ENCODE results near the gene KCNQ1. TPM values are rescaled to one million over a fixed set of nuclear protein-coding genes. Genes with fewer than 3 reads are reported as not detected.

The KCNQ1 gene
- total and polyA plus RNA-seq, 2 donors: 6.3 to 9.1 TPM

GRCh38 chr11:2557381-2557780 lies 112.6 kb downstream of the KCNQ1 start:
- H3K4me3 ChIP-seq (ENCODE audit: low read depth, low read length): no peak overlapping the region
- H3K4me1 ChIP-seq (ENCODE audit: insufficient read depth): no peaks in the 10 kb centered on the region
- DNase-seq (ENCODE audit: extremely low spot score): no peak
- no peaks in the 10 kb centered on the region for H3K36me3 ChIP-seq (ENCODE audit: insufficient read depth)
- WGBS: 94% methylated on average over 4 of the region's 4 CpGs
- no peak overlapping the region for H3K27ac ChIP-seq (ENCODE audit: low read depth)

- DNase-seq (ENCODE audit: extremely low spot score): no peak
- no peak overlapping the region for H3K27ac ChIP-seq (ENCODE audit: low read depth)
- WGBS: 94% methylated on average over 17 of the region's 17 CpGs
- no peak overlapping the region for H3K4me3 ChIP-seq (ENCODE audit: low read depth, low read length)
- no peaks in the 10 kb centered on the region for H3K4me1 ChIP-seq (ENCODE audit: insufficient read depth)
- H3K36me3 ChIP-seq (ENCODE audit: insufficient read depth): no peaks in the 10 kb centered on the region
Observed at GRCh38 chr11:2558397-2558796, 113.6 kb downstream of the KCNQ1 start.

GRCh38 chr11:2558861-2559526 lies 114.2 kb downstream of the KCNQ1 start:
- no peak for DNase-seq (ENCODE audit: extremely low spot score)

GRCh38 chr11:2559527-2560311 lies 114.9 kb downstream of the KCNQ1 start:
- 78% methylated on average over 28 of the region's 28 CpGs for WGBS
- Histone ChIP-seq H3K4me3 (ENCODE audit: low read depth, low read length) (no peak overlapping the region), H3K36me3 (ENCODE audit: insufficient read depth) (no peaks in the 10 kb centered on the region), H3K4me1 (ENCODE audit: insufficient read depth) (no peaks in the 10 kb centered on the region), H3K27ac (ENCODE audit: low read depth) (no peak overlapping the region)
- no peak for DNase-seq (ENCODE audit: extremely low spot score)

More at GRCh38 chr11:2558861-2559526, 114.2 kb downstream of the KCNQ1 start:
- no peak overlapping the region for H3K4me3 ChIP-seq (ENCODE audit: low read depth, low read length)
- WGBS: 91% methylated on average over 13 of the region's 13 CpGs
- no peak overlapping the region for H3K27ac ChIP-seq (ENCODE audit: low read depth)
- no peaks in the 10 kb centered on the region for H3K4me1 ChIP-seq (ENCODE audit: insufficient read depth)
- H3K36me3 ChIP-seq (ENCODE audit: insufficient read depth): no peaks in the 10 kb centered on the region

GRCh38 chr11:2561696-2562581 lies 117.1 kb downstream of the KCNQ1 start:
- no peak for DNase-seq (ENCODE audit: extremely low spot score)
- WGBS: 83% methylated on average over 27 of the region's 27 CpGs
- no peaks in the 10 kb centered on the region for H3K36me3 ChIP-seq (ENCODE audit: insufficient read depth)
- H3K4me3 ChIP-seq (ENCODE audit: low read depth, low read length): no peak overlapping the region
- no peaks in the 10 kb centered on the region for H3K4me1 ChIP-seq (ENCODE audit: insufficient read depth)
- no peak overlapping the region for H3K27ac ChIP-seq (ENCODE audit: low read depth)

- WGBS: 85% methylated on average over 6 of the region's 6 CpGs
- DNase-seq (ENCODE audit: extremely low spot score): no peak
- no peaks in the 10 kb centered on the region for H3K4me1 ChIP-seq (ENCODE audit: insufficient read depth)
Observed at GRCh38 chr11:2562890-2563212, 118.0 kb downstream of the KCNQ1 start.

GRCh38 chr11:2563213-2564007 lies 118.6 kb downstream of the KCNQ1 start:
- 92% methylated on average over 28 of the region's 28 CpGs for WGBS
- H3K4me1 ChIP-seq (ENCODE audit: insufficient read depth): no peaks in the 10 kb centered on the region
- H3K27ac ChIP-seq (ENCODE audit: low read depth): no peak overlapping the region
- H3K4me3 ChIP-seq (ENCODE audit: low read depth, low read length): no peak overlapping the region
- DNase-seq (ENCODE audit: extremely low spot score): no peak
- H3K36me3 ChIP-seq (ENCODE audit: insufficient read depth): no peaks in the 10 kb centered on the region

More at GRCh38 chr11:2562890-2563212, 118.0 kb downstream of the KCNQ1 start:
- Histone ChIP-seq H3K4me3 (ENCODE audit: low read depth, low read length) (no peak overlapping the region), H3K36me3 (ENCODE audit: insufficient read depth) (no peaks in the 10 kb centered on the region), H3K27ac (ENCODE audit: low read depth) (no peak overlapping the region)

GRCh38 chr11:2564008-2564530 lies 119.3 kb downstream of the KCNQ1 start:
- H3K4me1 ChIP-seq (ENCODE audit: insufficient read depth): no peaks in the 10 kb centered on the region
- H3K4me3 ChIP-seq (ENCODE audit: low read depth, low read length): no peak overlapping the region
- H3K27ac ChIP-seq (ENCODE audit: low read depth): no peak overlapping the region
- DNase-seq (ENCODE audit: extremely low spot score): no peak
- 93% methylated on average over 14 of the region's 14 CpGs for WGBS
- no peaks in the 10 kb centered on the region for H3K36me3 ChIP-seq (ENCODE audit: insufficient read depth)

GRCh38 chr11:2564588-2565425 lies 120.0 kb downstream of the KCNQ1 start:
- H3K27ac ChIP-seq (ENCODE audit: low read depth): no peak overlapping the region
- no peak for DNase-seq (ENCODE audit: extremely low spot score)
- 85% methylated on average over 16 of the region's 16 CpGs for WGBS
- H3K4me3 ChIP-seq (ENCODE audit: low read depth, low read length): no peak overlapping the region
- H3K36me3 ChIP-seq (ENCODE audit: insufficient read depth): no peaks in the 10 kb centered on the region
- H3K4me1 ChIP-seq (ENCODE audit: insufficient read depth): no peaks in the 10 kb centered on the region

- H3K4me3 ChIP-seq (ENCODE audit: low read depth, low read length): no peak overlapping the region
- H3K36me3 ChIP-seq (ENCODE audit: insufficient read depth): no peaks in the 10 kb centered on the region
- H3K27ac ChIP-seq (ENCODE audit: low read depth): no peak overlapping the region
- 94% methylated on average over 13 of the region's 13 CpGs for WGBS
- H3K4me1 ChIP-seq (ENCODE audit: insufficient read depth): no peaks in the 10 kb centered on the region
- DNase-seq (ENCODE audit: extremely low spot score): no peak
Observed at GRCh38 chr11:2565447-2566222, 120.8 kb downstream of the KCNQ1 start.

- no peaks in the 10 kb centered on the region for H3K36me3 ChIP-seq (ENCODE audit: insufficient read depth)
- 93% methylated on average over 16 of the region's 16 CpGs for WGBS
- DNase-seq (ENCODE audit: extremely low spot score): no peak
- H3K4me1 ChIP-seq (ENCODE audit: insufficient read depth): no peaks in the 10 kb centered on the region
- no peak overlapping the region for H3K27ac ChIP-seq (ENCODE audit: low read depth)
- no peak overlapping the region for H3K4me3 ChIP-seq (ENCODE audit: low read depth, low read length)
Observed at GRCh38 chr11:2566223-2567025, 121.6 kb downstream of the KCNQ1 start.

Data from urinary bladder (tissue), 4 donors.